HG03103 (cell line): ENCODE data around the gene ZNF445.
A peak's percentile ranks its signal among the peaks of the same experiment; 100 is the strongest.
"Not testable (repeated sequence)": the region's sequence is repeated elsewhere in the genome, so short reads cannot be mapped to it uniquely, and the experiment has no call there.

ENCODE experiments used
- ATAC-seq: cut with Tn5 transposase; IDR thresholded peaks from one replicate; pipeline ENCODE4 v1.9.1; 2021; ENCODE audit warnings: low read depth; ENCODE audit not compliant: unreplicated experiment

Gene ZNF445

DNA sequence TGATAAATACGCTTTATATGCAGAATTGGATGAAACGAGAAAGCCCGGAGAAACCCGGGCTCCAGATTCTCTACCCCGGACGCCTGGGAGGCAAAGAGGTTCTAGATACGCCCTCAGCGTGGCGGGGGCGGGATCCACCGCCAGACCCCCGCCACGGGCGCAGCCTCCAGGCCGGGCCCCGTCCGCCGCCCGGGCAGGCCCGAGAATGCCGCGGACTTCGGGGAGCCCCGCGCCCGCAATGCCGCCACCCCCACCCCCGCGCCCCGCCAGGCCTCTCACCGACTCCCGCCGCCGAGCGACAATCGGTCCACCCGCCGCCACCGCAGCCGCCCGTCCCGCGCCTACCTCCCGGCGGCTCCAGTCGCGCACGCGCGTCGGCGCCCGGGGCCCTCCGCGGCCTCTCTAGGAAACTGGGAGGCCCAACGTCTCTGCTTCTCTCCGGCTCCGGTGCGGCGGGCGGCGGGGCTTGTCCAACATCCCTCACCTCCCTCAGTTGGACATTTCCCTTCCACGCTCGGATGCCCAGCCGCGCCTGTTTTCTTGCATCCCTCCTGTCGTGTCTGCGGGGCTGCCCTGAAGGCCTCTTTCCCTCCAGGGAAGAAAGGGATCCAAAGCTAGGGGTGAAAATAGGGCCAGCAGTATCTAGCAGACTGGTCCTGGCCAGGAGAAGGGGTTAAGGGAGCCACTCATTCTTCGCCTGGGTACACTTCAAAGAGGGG lies at the start of gene ZNF445:
Gene ZNF445, minus strand, starts transcription at position 359 of the 719 bp plus-strand sequence. CDS start 22,121 bp downstream, outside the sequence.
- ATAC-seq, result peak; percentile 68

- ATAC-seq, result no peak
Observed at GRCh38 chr3:44525060-44525459, 47.6 kb upstream of the ZNF445 start.

DNA sequence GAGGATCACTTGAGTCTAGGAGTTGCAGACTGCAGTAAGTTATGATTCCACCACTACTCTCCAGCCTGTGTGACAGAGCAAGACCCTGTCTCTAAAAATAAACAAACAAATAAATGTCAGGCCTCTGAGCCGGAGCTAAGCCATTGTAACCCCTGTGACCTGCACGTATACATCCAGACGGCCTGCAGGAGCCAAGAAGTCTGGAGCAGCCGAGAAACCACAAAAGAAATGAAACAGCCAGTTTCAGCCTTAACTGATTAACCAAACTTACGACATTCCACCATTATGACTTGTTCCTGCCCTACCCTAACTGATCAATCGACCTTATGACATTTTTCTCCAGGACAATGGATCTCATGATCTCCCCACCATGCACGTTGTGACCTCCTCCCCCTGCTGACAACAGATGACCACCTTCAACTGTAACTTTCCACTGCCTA lies 45.0 kb upstream of the ZNF445 start:
- no peak for ATAC-seq

- ATAC-seq, result no peak
Observed at GRCh38 chr3:44521721-44522120, 44.3 kb upstream of the ZNF445 start.

GRCh38 chr3:44518782-44519156 lies 41.3 kb upstream of the ZNF445 start:
- no peak for ATAC-seq

DNA sequence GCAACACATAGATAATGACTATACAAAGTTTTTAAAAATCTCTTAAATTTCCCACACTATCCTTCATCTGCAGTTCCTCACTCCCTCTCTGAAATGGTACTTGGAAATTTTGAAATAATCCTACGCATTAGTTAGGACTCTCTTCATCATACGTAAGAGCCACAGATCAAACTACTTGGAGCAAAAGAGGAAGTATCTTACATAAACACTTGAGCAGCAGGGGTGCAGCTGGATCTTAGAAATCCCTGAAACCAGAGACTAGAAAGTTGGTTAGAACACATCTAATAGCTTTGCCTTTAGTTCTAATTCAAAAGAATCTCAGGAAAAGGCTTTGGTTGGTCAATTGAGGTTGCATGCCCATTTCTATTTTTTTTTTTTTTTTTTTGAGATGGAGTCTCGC lies 38.8 kb upstream of the ZNF445 start:
- ATAC-seq, result no peak

DNA sequence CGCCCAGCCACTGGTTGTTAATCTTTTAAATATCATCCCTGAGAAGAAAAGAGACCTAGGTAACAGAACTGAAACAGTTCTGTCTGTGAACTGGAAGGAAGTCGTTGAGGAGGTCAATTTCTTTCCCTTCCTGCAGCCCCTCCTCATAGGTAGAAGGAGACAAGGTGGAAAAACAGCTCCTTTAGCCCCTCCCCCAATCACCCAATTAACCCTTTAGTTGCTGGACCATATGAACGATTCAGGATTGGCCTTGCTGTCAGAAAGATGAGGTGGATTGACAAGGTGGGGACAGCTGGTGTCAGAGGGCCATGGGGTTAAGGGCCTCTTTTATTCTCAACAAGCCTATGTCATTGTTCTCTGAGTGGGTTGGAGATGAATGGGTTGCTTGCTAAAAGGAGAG lies 36.0 kb upstream of the ZNF445 start:
- no peak for ATAC-seq

GRCh38 chr3:44511238-44511566 lies 33.7 kb upstream of the ZNF445 start:
- ATAC-seq, result no peak

DNA sequence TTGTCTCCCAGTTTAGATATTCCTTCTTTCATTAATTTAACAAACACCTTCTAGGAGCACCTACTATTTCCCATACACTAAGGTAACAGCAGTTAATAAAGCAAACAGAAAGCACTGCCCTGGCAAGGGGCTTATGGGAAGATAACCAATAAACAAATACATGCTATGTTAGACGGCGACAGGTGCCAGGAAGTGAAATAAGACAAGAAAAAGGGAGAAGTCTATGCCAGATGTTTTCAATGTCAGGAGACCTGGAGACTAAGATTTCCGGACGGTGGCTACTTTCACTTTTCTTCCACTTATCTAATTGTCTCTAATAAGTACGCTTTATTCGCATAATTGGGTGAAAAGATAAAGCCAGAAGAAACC lies 32.5 kb upstream of the ZNF445 start:
- ATAC-seq, result peak; percentile 38

DNA sequence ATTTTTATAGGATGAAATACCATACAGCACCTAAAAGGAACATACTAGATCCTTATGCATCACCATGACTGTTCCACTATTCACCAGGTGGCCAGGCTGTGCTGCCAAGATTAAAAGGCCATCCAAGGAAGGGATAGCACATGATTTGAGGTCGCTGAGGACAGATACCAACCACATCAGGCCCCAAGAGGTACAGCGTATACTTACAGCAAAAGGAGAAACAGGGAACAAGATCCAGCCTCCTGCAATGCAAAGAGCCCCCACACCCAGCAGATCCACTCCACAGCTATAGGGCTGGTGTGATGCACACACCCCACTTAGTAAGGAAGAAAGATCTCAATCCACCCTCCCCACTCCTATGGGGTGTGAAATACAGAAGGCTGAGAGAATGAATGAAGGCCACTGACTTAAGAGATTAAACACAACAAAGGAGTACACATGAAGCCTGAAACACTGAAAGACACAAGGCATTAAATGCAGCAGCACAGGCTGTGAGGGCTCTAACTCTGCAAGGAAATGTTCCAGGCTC lies 32.0 kb upstream of the ZNF445 start:
- ATAC-seq, result no peak

GRCh38 chr3:44506961-44507360 lies 29.5 kb upstream of the ZNF445 start:
- no peak for ATAC-seq

DNA sequence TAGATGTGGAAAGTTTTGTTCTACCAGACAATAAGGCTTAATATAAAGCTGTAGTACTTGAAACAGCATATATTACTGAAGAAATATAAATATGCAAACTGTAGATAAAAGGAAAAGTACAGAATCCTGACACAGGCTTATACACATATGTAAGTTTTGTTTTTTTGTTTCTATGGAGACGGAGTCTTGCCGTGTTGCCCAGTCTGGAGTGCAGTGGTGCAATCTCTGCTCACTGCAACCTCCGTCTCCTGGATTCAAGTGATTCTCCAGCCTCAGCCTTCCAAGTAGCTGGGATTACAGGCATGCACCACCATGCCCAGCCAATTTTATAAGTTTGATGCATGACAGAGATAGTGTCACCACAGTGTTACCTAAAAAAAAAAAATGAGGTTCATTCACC lies 29.1 kb upstream of the ZNF445 start:
- ATAC-seq, result no peak

DNA sequence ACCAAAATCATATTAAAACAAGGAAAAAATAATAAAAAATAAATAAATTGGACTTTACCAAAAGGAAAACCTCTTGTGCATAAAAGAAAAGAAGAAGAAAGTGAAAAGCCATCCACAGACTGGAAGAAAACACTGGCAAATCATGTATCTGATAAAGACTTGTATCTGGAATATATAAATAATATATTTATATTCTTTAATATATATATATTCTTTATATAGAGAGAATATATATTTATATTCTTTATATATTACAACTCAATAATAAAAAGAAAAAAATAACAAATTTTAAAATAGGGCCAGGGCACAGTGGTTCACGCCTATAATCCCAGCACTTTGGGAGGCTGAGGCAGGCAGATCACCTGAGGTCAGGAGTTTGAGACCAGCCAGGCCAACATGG lies 27.1 kb upstream of the ZNF445 start:
- ATAC-seq, result no peak

- not testable (repeated sequence) for ATAC-seq
Observed at GRCh38 chr3:44503178-44503577, 25.7 kb upstream of the ZNF445 start.

- no peak for ATAC-seq
Observed at GRCh38 chr3:44501971-44502370, 24.5 kb upstream of the ZNF445 start.

DNA sequence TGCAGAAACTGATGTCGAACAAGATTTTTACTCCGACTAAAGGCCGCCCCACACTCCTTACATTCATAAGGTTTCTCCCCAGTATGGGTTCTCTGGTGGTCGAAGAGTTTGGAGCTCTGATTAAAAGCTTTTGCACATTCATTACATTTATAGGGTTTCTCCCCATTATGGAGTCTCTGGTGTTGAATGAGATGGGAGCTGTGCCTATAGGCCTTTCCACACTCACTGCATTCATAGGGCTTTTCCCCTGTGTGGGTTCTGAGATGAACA lies 22.4 kb upstream of the ZNF445 start:
- not testable (repeated sequence) for ATAC-seq

DNA sequence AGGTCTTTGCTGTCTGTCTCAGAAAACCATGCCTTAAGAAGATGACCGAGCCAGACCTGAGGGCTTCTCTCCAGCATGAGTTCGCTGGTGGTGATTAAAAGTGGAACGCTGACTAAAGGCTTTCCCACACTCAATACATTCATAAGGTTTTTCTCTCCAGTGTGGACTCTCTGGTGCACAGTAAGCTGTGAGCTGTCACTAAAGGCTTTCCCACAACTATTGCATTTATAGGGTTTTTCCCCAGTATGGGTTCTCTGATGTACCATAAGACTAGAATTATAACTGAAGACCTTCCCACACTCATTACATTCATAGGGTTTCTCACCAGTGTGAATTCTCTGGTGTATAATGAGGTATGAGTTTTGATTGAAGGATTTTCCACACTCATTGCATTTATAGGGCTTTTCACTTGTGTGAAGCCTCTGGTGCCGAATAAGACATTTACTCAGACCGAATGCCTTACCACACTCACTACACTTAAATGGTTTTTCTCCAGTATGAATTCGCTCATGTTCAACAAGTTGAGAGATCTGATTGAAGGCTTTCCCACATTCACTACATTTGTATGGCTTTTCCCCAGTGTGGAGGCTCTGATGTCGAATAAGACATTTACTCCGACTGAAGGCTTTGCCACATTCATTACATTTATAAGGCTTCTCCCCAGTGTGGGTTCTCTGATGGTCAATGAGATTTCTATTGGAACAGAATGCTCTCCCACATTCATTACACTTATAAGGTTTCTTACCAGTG lies 21.9 kb upstream of the ZNF445 start:
- ATAC-seq, result no peak

DNA sequence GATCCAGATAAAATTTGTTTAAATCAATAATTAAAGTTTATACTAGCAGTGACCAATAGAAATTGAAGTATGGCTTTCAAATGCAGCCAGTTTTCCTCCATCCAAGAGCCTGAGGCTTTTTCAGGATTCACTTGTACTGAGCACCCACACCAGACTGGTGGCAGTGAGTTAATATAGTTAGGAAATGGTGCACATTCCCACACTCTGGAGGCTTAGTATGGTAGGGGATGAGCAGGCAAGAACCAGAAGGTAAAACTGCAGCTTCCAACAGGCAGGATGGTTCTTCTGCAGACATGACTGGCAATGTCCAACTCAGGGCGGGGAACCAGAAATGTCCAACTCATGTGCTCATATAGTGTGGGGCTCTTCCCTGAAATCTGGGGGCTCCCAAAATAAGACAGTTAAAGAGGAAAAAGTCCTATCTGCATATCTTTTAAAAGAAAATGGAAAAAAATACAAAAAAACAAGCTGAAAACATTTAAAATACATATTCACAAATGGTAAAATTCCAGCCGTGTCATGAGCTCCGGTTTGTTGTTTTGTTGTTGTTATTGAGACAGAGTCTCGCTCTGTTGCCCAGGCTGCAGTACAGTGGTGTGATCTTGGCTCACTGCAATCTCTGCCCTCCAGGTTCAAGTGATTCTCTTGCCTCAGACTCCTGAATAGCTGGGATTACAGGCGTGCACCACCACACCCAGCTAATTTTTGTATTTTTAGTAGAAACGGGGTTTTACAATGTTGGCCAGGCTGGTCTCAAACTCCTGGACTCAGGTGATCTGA lies 18.4 kb upstream of the ZNF445 start:
- ATAC-seq, result no peak

DNA sequence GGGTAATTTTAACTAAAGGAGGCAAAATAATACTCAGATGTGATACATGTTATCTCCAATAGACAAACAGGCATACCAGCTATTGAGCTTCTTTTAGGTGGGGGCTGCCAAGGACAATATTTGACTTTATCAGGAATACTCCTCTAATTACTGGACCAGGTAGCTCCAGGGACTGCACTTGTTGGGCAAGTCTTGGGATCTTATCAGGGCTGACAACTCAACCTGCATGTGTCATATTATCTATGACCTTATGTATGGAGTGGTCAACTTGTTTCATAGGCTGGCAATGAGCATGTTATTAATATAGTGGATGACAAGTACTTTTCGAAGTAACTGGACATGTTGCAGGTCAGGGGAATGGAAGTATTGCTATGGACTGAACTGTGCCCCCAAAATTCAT lies 15.0 kb upstream of the ZNF445 start:
- ATAC-seq, result no peak

GRCh38 chr3:44482721-44483120 lies 5.3 kb upstream of the ZNF445 start:
- no peak for ATAC-seq

DNA sequence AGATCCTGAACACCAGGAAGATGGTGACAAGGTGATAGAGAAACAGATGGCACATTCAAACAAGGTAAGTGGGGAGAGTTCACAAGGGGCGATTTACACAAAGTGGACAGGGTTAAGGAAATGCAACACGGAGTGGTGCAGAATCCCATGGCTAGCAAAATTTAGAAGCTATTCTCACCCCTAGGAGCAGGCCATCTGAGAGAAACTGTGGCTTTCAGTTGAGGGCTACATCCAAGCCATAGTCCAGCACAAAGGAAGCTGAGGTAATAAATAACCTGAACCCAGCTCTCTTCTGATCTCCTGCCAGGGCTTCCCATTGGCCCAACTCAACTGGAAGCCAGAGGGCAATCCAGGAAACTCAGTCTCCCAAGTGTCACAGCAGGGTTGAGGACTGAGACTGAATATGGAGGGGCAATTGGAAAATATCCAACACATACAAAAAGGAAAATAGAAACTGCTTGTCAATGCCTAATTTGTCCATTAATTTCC lies 1.2 kb upstream of the ZNF445 start:
- ATAC-seq, result no peak
